ENCODE results near the gene SLC13A2. TPM values are rescaled to one million over a fixed set of nuclear protein-coding genes. Genes with fewer than 3 reads are reported as not detected.

SLC13A2 gene
- total RNA-seq, 1 experiment from 2014 or later, result not detected

DNA sequence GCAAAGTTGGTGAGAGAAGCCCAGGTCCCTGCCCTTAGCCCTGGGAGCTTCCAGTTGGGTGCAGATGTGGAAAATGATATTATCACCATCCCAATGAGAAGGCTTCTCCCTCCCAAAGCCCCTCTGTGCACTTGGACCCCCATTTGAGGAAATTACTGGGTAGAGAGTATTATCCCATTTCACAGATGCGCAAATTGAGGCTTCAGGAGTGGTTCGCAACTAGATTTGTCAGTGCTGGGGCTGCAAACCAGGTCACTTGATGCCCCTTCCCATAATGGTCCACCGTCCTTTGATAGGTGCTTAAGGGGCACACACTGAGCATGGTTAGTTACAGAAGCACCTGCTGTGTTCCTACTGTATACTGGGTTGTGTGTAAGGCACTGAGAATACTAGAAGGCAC is 18.4 kb downstream of the SLC13A2 start (continued):
- TF ChIP-seq SRF (IDR thresholded peaks at IDR 0.05; ENCODE audit: low read depth), result no peak
- no peak for TF ChIP-seq EZH2 (IDR thresholded peaks at IDR 0.05)
- TF ChIP-seq, protein P1, sequence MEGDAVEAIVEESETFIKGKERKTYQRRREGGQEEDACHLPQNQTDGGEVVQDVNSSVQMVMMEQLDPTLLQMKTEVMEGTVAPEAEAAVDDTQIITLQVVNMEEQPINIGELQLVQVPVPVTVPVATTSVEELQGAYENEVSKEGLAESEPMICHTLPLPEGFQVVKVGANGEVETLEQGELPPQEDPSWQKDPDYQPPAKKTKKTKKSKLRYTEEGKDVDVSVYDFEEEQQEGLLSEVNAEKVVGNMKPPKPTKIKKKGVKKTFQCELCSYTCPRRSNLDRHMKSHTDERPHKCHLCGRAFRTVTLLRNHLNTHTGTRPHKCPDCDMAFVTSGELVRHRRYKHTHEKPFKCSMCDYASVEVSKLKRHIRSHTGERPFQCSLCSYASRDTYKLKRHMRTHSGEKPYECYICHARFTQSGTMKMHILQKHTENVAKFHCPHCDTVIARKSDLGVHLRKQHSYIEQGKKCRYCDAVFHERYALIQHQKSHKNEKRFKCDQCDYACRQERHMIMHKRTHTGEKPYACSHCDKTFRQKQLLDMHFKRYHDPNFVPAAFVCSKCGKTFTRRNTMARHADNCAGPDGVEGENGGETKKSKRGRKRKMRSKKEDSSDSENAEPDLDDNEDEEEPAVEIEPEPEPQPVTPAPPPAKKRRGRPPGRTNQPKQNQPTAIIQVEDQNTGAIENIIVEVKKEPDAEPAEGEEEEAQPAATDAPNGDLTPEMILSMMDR (IDR thresholded peaks at IDR 0.05 in 2 of 3, conservative IDR thresholded peaks at IDR 0.05 in 1 of 3; ENCODE audit: borderline replicate concordance in 1 of 3, insufficient read depth in 1 of 3, low read depth in 2 of 3, low read length in 2 of 3), result no peak
- no peak for TF ChIP-seq POLR2A (IDR thresholded peaks at IDR 0.05; ENCODE audit: borderline replicate concordance, extremely low read depth, insufficient read depth, insufficient read length)
- TF ChIP-seq CBX3 (IDR thresholded peaks at IDR 0.05; ENCODE audit: low read depth), result no peak
- no peak for TF ChIP-seq ELF1 (IDR thresholded peaks at IDR 0.05; ENCODE audit: borderline replicate concordance, low read depth)
- no peak for TF ChIP-seq YY1 (IDR thresholded peaks at IDR 0.05; ENCODE audit: extremely low read depth, insufficient replicate concordance, low read depth, low read length)

DNA sequence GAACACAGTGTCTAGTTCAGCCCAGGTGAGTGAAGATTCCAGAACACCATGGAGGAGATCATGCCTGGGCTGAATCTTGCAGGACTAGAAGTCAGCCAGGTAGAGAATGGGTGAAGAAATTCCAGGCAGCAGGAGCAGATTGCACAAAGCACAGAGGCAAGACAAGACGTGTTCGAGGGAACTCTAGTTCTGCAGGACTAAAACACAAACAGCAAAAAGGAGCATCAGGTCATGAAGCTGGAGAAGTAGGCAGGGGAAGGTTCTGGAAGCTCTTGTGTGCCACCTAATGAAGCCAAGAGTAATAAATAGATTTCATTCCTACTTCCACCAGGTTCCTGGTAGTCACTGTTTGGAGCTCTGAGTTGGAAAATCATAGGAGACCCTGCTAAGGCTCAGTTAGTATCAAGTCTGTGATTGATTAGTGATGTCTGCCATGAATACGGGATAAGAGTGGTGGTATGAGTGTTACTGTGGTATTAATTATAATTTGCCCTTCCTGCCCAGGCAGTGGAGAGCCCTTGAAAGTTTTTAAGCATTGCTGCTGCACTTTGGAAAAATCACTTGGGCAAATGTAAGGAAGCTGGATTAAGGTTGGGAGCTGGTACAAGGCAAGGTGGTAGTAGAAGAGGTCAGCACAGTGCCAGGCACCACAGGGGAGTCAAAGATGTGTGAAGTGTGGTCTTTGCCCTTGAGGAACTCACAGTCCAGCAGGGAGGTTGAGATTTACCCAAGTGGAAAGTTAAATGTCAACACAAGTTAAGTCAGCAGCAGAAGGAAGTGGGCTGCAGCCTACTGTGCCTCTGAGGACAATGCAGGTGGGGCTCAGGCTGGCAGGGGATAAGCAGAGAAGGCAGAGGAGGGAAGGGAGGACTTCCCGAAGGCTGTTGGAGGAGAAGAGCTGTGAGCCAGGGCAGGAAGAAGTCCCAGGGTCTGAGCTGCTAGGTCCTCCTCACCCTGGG is 19.2 kb downstream of the SLC13A2 start:
- Histone ChIP-seq H3K9me2 (ENCODE audit: insufficient read depth) (no peaks in the 10 kb centered on the region), H3K9ac (ENCODE audit: low read length) (no peak overlapping the region), H4K20me1 (ENCODE audit: insufficient read depth) (no peaks in the 10 kb centered on the region), H3K36me3 (ENCODE audit: control insufficient read depth in 1 of 2, insufficient read depth in 2 of 2, low read length in 2 of 2) (no peaks in the 10 kb centered on the region), H3K9me3 (ENCODE audit: control insufficient read depth in 1 of 2, insufficient read depth in 1 of 2, low read depth in 1 of 2, low read length in 2 of 2) (no peaks in the 10 kb centered on the region), H3K79me2 (ENCODE audit: insufficient read depth, low read length) (no peaks in the 10 kb centered on the region), H3K4me2 (ENCODE audit: low read length) (no peak overlapping the region), H3K27ac (ENCODE audit: low read depth, low read length) (no peak overlapping the region), H2AFZ (ENCODE audit: low read depth, low read length, poor library complexity, severe bottlenecking) (no peak overlapping the region), H3K4me3 (replicated peaks in 1 of 2; ENCODE audit: low read depth in 1 of 2, low read length in 2 of 2) (no peak overlapping the region), H3K27me3 (ENCODE audit: insufficient read depth, low read length) (no peaks in the 10 kb centered on the region), H3K4me1 (ENCODE audit: control insufficient read depth in 1 of 2, insufficient read depth in 2 of 2, low read length in 2 of 2) (no peaks in the 10 kb centered on the region; a peak in 1 of 4 replicates)
- CTCF ChIA-PET, result no interaction called here
- ATAC-seq (no peak), DNase-seq (ENCODE audit: low read depth, low spot score) (no peak)
- intact Hi-C loops (cut with micrococcal nuclease), result loop anchor here (10.0 kb wide), 1 partner anchor 182 kb away; no protein-coding TSS in a partner anchor
- RAD21 ChIA-PET (ENCODE audit: low non-redundant PET in 1 of 2, low total read pairs in 2 of 2, uncharacterized antibody in 2 of 2, unreplicated experiment in 2 of 2), result no interaction called here
- POLR2A ChIA-PET, result no interaction called here
- TF ChIP-seq, protein P2, sequence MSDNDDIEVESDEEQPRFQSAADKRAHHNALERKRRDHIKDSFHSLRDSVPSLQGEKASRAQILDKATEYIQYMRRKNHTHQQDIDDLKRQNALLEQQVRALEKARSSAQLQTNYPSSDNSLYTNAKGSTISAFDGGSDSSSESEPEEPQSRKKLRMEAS (IDR thresholded peaks at IDR 0.05), result no peak
- TF ChIP-seq ZBTB33 (IDR thresholded peaks at IDR 0.05; ENCODE audit: extremely low read depth, insufficient replicate concordance, low read length), result no peak
- no peak for TF ChIP-seq SP1 (IDR thresholded peaks at IDR 0.05; ENCODE audit: low read depth)
- no peak for TF ChIP-seq RAD21 (IDR thresholded peaks at IDR 0.05; ENCODE audit: low read depth)
- TF ChIP-seq, protein P1 (IDR thresholded peaks at IDR 0.05 in 2 of 3, conservative IDR thresholded peaks at IDR 0.05 in 1 of 3; ENCODE audit: borderline replicate concordance in 1 of 3, insufficient read depth in 1 of 3, low read depth in 2 of 3, low read length in 2 of 3), result no peak
- TF ChIP-seq REST (IDR thresholded peaks at IDR 0.05; ENCODE audit: low read depth), result no peak
- no TSS peak for BruUV-seq (replicated peaks)

All from HCT116 (cell line).